ENCODE results near the gene PDE4D. TPM values are rescaled to one million over a fixed set of nuclear protein-coding genes. Genes with fewer than 3 reads are reported as not detected.

PDE4D gene
- total RNA-seq, 2 donors from 2014 or later, result 207 to 300 TPM

DNA sequence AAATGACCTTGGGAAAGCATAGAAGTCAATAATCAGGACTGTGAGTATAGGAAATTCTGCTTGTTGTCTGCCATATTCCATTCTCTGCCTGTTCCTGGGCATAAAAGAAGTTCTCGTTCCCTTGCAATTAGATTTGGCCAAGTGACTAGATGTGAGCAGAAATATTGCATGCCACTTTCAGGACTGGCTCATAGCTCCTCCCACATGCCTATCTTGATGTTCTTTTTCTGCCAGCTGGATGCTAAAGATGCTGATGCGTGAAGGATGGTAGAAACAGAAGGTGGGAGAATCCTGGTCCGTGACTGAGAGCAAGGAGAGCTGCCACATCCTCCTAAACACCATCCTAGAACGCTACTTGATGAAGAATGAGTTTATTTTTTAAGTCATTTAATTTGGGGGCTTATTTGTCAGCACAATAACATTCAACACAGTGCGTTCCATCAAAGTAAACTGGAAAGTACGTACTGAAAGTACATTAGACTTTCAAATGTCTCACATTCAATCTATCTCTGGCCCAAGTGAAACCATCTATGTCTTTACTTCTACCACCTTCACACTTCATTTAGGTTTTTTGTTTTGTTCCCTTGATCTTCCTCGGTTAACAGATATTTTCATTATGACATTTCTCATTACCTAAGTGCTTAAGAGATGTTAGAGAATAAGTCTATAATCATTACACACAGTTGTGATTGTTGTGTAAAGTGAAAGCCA is 662.1 kb downstream of the PDE4D start:
- ATAC-seq (no peak), DNase-seq (no peak)
- H3K4me3 Mint-ChIP-seq, result no peak overlapping the region
- H3K27me3 Mint-ChIP-seq, result peaks cover 30% of the 10 kb centered on the region
- no peaks in the 10 kb centered on the region for H3K9me3 ChIP-seq (ENCODE audit: control insufficient read depth, low read length, poor library complexity, severe bottlenecking)
- no peak overlapping the region for H3K27ac Mint-ChIP-seq
- no peaks in the 10 kb centered on the region for H3K36me3 Mint-ChIP-seq (ENCODE audit: low read depth)
- no peaks in the 10 kb centered on the region for H3K4me1 Mint-ChIP-seq

DNA sequence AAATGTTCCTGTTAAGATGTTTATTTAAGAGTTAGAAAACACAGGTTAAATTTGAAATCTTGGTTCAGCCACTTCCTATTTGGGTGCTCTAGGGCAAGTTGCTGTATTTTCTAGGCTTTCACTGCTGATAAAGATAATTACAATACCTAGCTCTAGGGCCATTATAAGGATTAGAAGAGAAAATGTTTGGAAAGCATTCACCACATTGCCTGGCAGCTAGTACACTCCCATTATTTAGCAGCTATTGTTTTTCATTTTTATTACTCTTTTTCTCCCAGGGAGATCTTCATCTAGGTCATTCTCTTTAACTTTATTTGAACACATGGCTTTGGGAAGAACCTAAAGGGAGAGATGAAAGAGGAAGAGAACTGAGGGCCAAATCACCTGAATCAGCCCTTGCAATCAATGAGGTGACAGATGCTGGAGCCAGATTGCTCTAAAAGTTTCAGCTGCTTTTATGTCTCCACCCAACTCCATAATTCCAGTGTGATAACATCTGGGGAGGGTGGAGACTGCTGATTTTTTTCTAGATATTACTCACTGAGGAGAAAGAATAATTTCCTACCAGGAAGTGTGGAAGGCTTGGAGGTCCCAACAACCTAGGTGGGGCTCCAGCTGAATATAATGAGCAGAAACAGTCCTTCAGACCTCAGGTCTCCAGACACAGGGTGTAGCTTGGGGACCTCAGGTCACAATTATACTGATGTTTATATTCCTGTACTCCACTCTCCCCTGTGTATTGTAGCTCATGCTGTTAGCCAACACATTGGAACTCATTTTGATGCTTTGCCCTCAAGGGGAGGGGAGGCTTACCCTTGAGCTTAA is 670.6 kb downstream of the PDE4D start:
- DNase-seq (no peak), ATAC-seq (no peak)
- Mint-ChIP-seq H3K27me3 (peaks cover 30% of the 10 kb centered on the region), H3K4me1 (peaks cover 2% of the 10 kb centered on the region), H3K36me3 (ENCODE audit: low read depth) (no peaks in the 10 kb centered on the region), H3K4me3 (no peak overlapping the region), H3K27ac (no peak overlapping the region)
- H3K9me3 ChIP-seq (ENCODE audit: control insufficient read depth, low read length, poor library complexity, severe bottlenecking), result no peaks in the 10 kb centered on the region

DNA sequence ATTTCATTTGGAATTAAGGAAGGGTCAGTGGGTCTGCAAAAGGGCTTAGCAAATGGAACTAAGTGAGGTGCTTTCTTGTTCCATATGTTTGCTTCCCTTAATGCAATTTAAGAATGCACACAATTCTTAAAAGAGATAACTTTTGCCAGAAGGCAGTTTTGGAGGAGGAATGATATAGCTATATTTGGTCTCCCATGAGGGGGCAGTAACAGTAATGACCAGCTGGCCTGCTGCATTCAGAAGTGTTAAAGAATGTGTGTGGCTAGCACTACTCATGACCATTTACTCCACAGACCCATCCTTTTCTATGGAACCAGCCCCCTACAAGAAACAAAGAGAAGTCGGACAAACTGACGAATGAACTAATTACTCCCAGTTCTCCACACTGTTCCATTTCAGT is 671.8 kb downstream of the PDE4D start:
- no peaks in the 10 kb centered on the region for H3K36me3 Mint-ChIP-seq (ENCODE audit: low read depth)
- peaks cover 27% of the 10 kb centered on the region for H3K27me3 Mint-ChIP-seq
- ATAC-seq, result no peak
- no peak for DNase-seq
- H3K27ac Mint-ChIP-seq, result no peak overlapping the region
- H3K9me3 ChIP-seq (ENCODE audit: control insufficient read depth, low read length, poor library complexity, severe bottlenecking), result no peaks in the 10 kb centered on the region
- peaks cover 2% of the 10 kb centered on the region for H3K4me1 Mint-ChIP-seq
- no peak overlapping the region for H3K4me3 Mint-ChIP-seq

DNA sequence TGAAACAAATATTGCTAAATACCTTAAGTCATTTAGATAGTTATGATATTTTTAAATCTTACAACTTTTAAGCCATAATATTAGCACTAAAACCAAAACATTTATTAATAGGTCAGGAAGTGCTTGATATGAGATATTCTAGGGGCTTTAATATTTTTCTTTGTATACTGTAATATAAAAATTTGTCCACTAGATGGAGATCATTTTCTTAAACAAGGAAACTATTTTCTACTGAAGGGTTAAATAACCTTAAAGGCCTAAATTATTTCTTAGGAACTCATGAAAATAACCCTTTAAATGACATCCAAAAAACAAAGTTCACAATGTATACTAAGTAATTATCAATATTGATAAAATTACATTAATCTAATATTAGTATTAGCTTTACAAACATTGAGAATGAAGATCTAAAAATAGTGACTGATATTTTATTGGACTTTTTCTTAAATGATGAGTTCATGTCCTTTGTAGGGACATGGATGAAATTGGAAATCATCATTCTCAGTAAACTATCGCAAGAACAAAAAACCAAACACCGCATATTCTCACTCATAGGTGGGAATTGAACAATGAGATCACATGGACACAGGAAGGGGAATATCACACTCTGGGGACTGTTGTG is 675.0 kb downstream of the PDE4D start:
- Mint-ChIP-seq H3K4me1 (peaks cover 2% of the 10 kb centered on the region), H3K36me3 (ENCODE audit: low read depth) (no peaks in the 10 kb centered on the region), H3K27me3 (peaks cover 46% of the 10 kb centered on the region), H3K4me3 (no peak overlapping the region), H3K27ac (no peak overlapping the region)
- no peak for ATAC-seq
- DNase-seq, result no peak
- no peaks in the 10 kb centered on the region for H3K9me3 ChIP-seq (ENCODE audit: control insufficient read depth, low read length, poor library complexity, severe bottlenecking)

DNA sequence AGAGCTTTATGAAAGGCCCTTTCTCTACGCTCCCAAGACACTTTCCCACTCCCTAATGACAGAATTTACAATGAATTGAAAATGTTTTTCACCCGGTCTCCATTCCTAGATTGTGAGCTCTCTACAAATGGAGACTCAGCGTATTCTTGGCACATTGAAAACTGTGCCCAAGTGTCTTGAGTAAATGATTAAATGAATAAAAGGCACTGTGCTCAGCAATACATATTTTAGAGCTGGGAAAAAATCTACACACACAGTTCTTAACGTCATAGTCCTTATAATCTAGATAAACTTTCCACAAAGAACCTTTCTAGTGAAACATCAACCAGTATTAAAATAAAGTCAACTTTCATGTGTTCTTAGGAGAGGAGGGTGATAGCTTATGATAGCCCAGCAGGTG is 676.7 kb downstream of the PDE4D start:
- no peak overlapping the region for H3K4me3 Mint-ChIP-seq
- DNase-seq (no peak), ATAC-seq (no peak)
- H3K36me3 Mint-ChIP-seq (ENCODE audit: low read depth), result no peaks in the 10 kb centered on the region
- H3K27me3 Mint-ChIP-seq, result peaks cover 45% of the 10 kb centered on the region
- no peaks in the 10 kb centered on the region for H3K9me3 ChIP-seq (ENCODE audit: control insufficient read depth, low read length, poor library complexity, severe bottlenecking)
- peaks cover 2% of the 10 kb centered on the region for H3K4me1 Mint-ChIP-seq
- no peak overlapping the region for H3K27ac Mint-ChIP-seq

DNA sequence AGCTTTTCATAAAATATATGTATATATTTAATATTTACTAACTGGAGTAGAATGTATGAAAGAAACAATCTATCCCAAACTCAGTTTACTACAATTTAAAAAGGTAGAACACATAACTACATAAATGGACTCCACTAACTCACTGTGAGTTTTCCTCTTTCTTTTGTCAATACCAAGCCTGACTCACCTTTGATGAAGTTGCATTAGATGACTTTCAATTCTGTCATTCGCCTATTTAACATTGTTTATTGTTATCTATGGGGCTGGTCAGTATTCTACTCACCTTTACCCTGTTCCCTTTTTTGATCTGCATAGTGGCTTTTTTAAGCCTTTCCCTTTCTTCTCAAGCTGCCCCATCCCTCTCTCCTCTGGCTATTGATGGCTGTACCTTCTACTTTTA is 680.9 kb downstream of the PDE4D start:
- Mint-ChIP-seq H3K4me1 (no peaks in the 10 kb centered on the region), H3K27me3 (peaks cover 41% of the 10 kb centered on the region), H3K27ac (no peak overlapping the region), H3K4me3 (no peak overlapping the region), H3K36me3 (ENCODE audit: low read depth) (no peaks in the 10 kb centered on the region)
- no peaks in the 10 kb centered on the region for H3K9me3 ChIP-seq (ENCODE audit: control insufficient read depth, low read length, poor library complexity, severe bottlenecking)
- DNase-seq (no peak), ATAC-seq (no peak)

DNA sequence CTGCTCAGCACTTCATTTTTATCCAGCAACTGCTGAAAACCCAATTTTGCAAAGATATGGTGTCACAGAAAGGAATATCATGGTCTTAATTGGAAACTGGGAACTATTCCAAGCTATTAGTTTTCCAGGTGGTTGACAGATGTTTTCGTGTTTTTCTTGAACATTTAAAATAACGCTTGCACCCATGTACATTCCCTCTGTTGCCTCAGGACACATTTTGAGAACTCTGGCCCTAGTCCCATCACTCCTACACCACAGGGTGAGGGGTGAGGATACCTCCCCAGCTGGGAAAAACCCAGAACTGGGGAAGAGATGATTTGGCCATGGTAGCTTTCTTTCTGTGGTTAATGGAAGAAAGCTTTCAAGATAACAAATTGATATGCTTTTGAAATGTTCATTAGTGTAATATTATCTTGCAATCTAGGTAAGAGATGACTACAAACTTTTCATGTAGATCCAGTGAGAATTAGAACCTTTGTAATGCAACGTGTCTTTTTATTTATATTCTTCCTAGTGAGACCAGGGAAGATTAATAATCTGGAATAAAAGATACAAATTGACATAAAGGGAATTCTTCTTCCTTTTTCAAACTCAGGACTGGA is 683.7 kb downstream of the PDE4D start:
- no peak overlapping the region for H3K4me3 Mint-ChIP-seq
- H3K9me3 ChIP-seq (ENCODE audit: control insufficient read depth, low read length, poor library complexity, severe bottlenecking), result no peaks in the 10 kb centered on the region
- no peaks in the 10 kb centered on the region for H3K4me1 Mint-ChIP-seq
- H3K36me3 Mint-ChIP-seq (ENCODE audit: low read depth), result no peaks in the 10 kb centered on the region
- no peak overlapping the region for H3K27ac Mint-ChIP-seq
- ATAC-seq (no peak), DNase-seq (no peak)
- peaks cover 29% of the 10 kb centered on the region for H3K27me3 Mint-ChIP-seq

DNA sequence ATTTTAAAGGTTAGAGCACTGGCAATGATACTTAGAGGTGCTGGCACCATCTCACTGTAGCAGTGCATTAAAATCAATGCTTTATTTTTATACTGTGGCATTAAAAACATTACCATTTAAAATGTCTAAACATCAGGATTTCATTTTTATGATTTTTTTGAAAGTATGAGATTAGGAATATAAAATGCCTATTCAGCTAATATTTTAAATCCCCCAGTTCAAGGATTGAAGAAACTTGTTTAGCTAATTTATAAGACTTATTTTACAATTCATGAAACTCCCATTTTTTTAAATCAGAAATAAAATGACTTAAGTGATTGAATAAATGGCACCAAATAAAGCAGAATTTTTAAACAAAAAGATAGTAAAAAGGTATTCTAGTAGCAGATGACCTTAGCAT is 685.1 kb downstream of the PDE4D start:
- no peak overlapping the region for H3K27ac Mint-ChIP-seq
- H3K9me3 ChIP-seq (ENCODE audit: control insufficient read depth, low read length, poor library complexity, severe bottlenecking), result no peaks in the 10 kb centered on the region
- no peaks in the 10 kb centered on the region for H3K36me3 Mint-ChIP-seq (ENCODE audit: low read depth)
- DNase-seq (no peak), ATAC-seq (no peak)
- H3K4me3 Mint-ChIP-seq, result no peak overlapping the region
- H3K4me1 Mint-ChIP-seq, result no peaks in the 10 kb centered on the region
- peaks cover 22% of the 10 kb centered on the region for H3K27me3 Mint-ChIP-seq

DNA sequence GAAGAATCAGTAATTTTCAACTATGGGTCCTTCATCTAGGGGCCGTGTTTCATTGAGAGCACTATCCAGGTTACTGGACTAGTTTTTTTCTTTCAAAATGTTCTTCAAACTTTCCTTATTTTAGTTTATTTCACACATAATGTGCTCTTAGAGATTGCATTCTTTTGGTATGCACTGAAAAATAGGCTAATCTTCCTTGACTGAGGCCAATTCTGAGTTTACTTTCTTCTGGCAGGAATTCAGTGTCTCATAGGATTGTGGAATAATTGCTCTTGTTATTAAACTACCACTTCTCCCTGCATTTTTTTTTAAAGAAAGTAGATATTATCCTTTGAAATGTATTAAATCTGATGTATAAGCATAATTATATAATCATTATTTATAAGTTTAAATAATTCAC is 686.1 kb downstream of the PDE4D start:
- Mint-ChIP-seq H3K4me1 (no peaks in the 10 kb centered on the region), H3K27me3 (peaks cover 16% of the 10 kb centered on the region)
- no peak for ATAC-seq

DNA sequence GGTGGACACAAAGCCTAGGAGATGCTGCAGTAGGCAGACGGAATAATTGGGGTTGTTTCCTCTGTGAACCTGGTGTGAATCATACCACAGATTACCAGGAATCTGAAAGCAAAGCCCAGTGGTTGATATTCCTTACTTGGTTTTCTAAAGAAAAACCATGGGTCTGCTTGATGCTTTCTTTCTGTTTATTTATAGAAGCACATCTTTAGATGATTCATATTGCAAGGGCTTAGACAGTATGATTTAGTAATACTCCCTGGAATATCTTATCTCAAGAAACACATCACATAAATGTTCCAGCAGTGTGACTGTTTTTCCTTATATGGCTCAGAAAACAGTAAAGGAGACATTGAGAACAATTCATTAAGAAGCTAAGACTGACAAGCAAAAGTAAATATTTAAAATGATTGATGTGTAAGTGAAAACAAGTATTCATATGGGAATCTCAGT is 687.4 kb downstream of the PDE4D start:
- Mint-ChIP-seq H3K36me3 (ENCODE audit: low read depth) (no peaks in the 10 kb centered on the region), H3K4me3 (no peak overlapping the region), H3K27ac (no peak overlapping the region), H3K27me3 (peaks cover 16% of the 10 kb centered on the region), H3K4me1 (no peaks in the 10 kb centered on the region)
- DNase-seq, result no peak
- ATAC-seq, result no peak
- no peaks in the 10 kb centered on the region for H3K9me3 ChIP-seq (ENCODE audit: control insufficient read depth, low read length, poor library complexity, severe bottlenecking)

More for the DNA sequence above, 686.1 kb downstream of the PDE4D start:
- DNase-seq, result no peak
- H3K36me3 Mint-ChIP-seq (ENCODE audit: low read depth), result no peaks in the 10 kb centered on the region
- no peak overlapping the region for H3K4me3 Mint-ChIP-seq
- H3K27ac Mint-ChIP-seq, result no peak overlapping the region
- H3K9me3 ChIP-seq (ENCODE audit: control insufficient read depth, low read length, poor library complexity, severe bottlenecking), result no peaks in the 10 kb centered on the region

DNA sequence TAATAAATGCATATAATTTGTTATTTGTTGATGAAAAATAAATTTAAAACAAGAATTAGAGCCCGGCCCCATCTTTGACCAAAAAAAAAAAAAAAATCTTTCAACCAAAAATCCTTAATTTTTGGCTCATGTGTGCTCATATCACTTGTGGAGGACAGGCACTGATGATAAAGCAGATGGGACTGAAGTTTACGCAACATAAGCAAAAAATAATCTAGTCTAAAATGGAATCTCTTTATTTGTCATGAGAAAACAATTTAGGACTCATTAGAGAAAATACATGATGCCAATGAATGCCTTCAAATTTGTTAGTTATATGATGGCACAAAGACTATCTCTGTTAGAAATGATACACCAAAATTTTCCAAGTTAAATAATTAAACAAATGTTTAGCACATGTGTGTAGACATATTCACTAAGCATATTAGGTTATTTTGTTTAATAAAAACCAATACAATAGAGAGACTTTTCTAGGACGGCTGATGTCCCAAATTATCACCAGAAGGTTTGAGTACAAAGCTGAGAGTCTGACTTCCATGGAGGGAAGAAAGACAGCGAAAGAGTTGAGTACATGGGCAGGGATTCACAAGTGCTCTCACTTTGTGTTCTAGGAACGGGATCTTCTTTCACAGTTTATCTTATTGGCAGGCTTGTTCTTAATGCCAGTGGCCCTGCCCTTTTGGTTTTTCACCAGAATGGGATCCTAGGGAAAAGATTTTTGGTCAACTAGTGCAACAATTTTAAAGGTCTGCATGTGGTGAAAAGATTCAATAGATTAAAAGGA is 689.2 kb downstream of the PDE4D start:
- DNase-seq (no peak), ATAC-seq (no peak)
- peaks cover 11% of the 10 kb centered on the region for H3K27me3 Mint-ChIP-seq
- no peaks in the 10 kb centered on the region for H3K9me3 ChIP-seq (ENCODE audit: control insufficient read depth, low read length, poor library complexity, severe bottlenecking)
- no peak overlapping the region for H3K27ac Mint-ChIP-seq
- no peaks in the 10 kb centered on the region for H3K36me3 Mint-ChIP-seq (ENCODE audit: low read depth)
- H3K4me1 Mint-ChIP-seq, result no peaks in the 10 kb centered on the region
- no peak overlapping the region for H3K4me3 Mint-ChIP-seq

DNA sequence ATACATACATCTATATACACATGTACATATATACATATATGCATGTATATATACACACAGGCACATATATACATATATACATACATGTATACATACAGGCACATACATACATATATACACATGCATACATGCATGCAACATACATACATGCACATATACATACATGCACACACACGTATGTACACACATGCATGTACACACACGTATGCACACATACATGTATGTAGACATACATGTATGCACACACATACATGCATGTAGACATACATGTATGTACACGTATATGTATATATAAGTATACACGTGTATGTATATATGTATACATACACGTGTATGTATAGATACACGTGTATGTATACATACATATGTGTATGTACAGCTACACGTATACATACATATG is 693.7 kb downstream of the PDE4D start:
- Mint-ChIP-seq H3K4me1 (peaks cover 4% of the 10 kb centered on the region), H3K36me3 (ENCODE audit: low read depth) (peaks cover 2% of the 10 kb centered on the region), H3K27ac (no peak overlapping the region), H3K27me3 (peaks cover 6% of the 10 kb centered on the region), H3K4me3 (no peak overlapping the region)
- ATAC-seq (no peak), DNase-seq (no peak)
- H3K9me3 ChIP-seq (ENCODE audit: control insufficient read depth, low read length, poor library complexity, severe bottlenecking), result no peaks in the 10 kb centered on the region
